Right hindlimb (tissue), 1 donor: ENCODE measurements around the gene HIPK2.

Experiments used
- DNase-seq: peaks from one replicate; pipeline ENCODE4 v3.0.0-alpha.2; 2018

HIPK2 gene

GRCh38 chr7:139667377-139667776, 110.4 kb downstream of the HIPK2 start:
- no peak for DNase-seq

GRCh38 chr7:139666501-139666900, 111.3 kb downstream of the HIPK2 start:
- DNase-seq: no peak

GRCh38 chr7:139664434-139664833, 113.4 kb downstream of the HIPK2 start:
- DNase-seq: no peak

GRCh38 chr7:139663608-139664177, 114.1 kb downstream of the HIPK2 start:
- DNase-seq: no peak

- no peak for DNase-seq
Observed at GRCh38 chr7:139661903-139662302, 115.9 kb downstream of the HIPK2 start.

- DNase-seq: no peak
Observed at GRCh38 chr7:139661043-139661440, 116.8 kb downstream of the HIPK2 start.

GRCh38 chr7:139660317-139661042, 117.3 kb downstream of the HIPK2 start:
- no peak for DNase-seq

GRCh38 chr7:139659922-139660316, 117.9 kb downstream of the HIPK2 start:
- no peak for DNase-seq

GRCh38 chr7:139658908-139659675, 118.7 kb downstream of the HIPK2 start:
- no peak for DNase-seq

- DNase-seq: no peak
Observed at GRCh38 chr7:139658296-139658695, 119.5 kb downstream of the HIPK2 start.

GRCh38 chr7:139657725-139658124, 120.1 kb downstream of the HIPK2 start:
- DNase-seq: no peak

GRCh38 chr7:139656387-139656786, 121.4 kb downstream of the HIPK2 start:
- DNase-seq: no peak

- no peak for DNase-seq
Observed at GRCh38 chr7:139655305-139655704, 122.5 kb downstream of the HIPK2 start.

GRCh38 chr7:139654276-139655181, 123.3 kb downstream of the HIPK2 start:
- no peak for DNase-seq

- no peak for DNase-seq
Observed at GRCh38 chr7:139651914-139652313, 125.9 kb downstream of the HIPK2 start.

GRCh38 chr7:139651308-139651707, 126.5 kb downstream of the HIPK2 start:
- no peak for DNase-seq

GRCh38 chr7:139650429-139651100, 127.2 kb downstream of the HIPK2 start:
- no peak for DNase-seq

- no peak for DNase-seq
Observed at GRCh38 chr7:139648941-139649425, 128.8 kb downstream of the HIPK2 start.

- no peak for DNase-seq
Observed at GRCh38 chr7:139648391-139648861, 129.4 kb downstream of the HIPK2 start.

GRCh38 chr7:139647814-139648390, 129.9 kb downstream of the HIPK2 start:
- DNase-seq: no peak

- no peak for DNase-seq
Observed at GRCh38 chr7:139647085-139647484, 130.7 kb downstream of the HIPK2 start.

- no peak for DNase-seq
Observed at GRCh38 chr7:139646566-139646965, 131.2 kb downstream of the HIPK2 start.
